NCI-H526 (cell line): Measurements from ENCODE around the gene GUCD1.

Experiments
- DNase-seq, 2 experiments: peaks; one replicate each; lab custom pipeline; 2025; lab: John Stamatoyannopoulos, UW

GUCD1 gene

DNA sequence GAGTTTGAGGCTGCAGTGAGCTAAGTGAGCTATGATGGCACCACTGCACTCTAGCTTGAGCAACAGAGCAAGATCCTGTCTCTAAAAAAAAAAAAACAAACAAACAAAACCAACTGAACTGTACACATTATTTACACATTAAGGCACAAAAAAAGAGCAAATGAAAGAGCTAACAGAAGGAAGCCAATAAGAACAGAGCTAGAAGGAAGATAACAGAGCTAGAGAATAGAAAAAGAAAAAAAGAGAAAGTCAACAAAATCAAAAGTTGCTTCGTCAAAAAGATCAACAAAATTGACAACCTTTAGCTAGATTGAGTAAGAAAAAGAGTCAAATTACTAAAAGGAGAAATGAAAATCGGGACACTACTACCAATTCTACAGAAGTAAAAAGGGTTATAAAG lies 25.0 kb downstream of the GUCD1 start:
- DNase-seq, result no peak

GRCh38 chr22:24526191-24526590 lies 28.7 kb downstream of the GUCD1 start:
- no peak for DNase-seq

- DNase-seq, result peak; percentile 12 to 66
Observed at GRCh38 chr22:24525416-24526037, 29.4 kb downstream of the GUCD1 start.

DNA sequence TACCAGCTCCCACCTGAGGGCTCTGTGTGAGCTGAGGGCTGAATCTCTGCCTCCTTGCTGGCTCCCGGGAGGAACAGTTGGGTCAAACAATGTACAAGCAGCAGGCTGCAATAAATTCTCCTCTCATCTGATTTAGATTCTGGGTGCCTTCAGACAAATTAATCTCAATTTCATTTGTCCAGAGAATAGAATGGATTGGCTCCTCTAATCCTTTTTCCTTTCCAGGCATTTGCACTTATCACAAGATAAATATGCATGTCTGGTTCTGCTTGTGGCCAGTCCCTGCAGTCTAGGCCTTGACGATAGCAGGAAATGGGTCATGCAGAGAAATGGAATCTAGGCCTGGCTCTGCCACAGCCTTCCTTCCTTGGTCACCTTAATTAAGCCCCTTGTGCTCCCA lies 31.1 kb downstream of the GUCD1 start:
- no peak for DNase-seq

GRCh38 chr22:24521791-24522245 lies 33.1 kb downstream of the GUCD1 start:
- peak; percentile 51 to 64 for DNase-seq

DNA sequence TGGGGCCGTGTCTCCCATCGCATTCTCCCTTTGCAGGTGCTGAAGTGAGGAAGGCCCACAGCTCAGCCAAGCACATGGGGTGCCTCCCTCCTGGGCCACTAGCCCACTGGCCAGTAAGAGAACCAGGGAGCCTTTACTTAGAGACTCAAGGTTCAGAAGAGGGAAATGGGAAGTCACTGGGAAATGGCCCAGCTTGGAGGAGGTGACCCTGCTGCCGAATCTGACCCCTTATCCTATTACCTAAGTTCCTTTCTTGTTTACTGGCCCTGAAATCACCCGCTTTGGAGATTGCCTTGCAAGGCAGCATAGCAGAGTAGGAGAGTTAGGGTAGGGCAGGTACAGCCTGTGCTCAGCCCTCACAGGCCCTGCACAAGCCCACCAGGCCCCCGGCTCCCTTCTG lies 35.4 kb downstream of the GUCD1 start:
- DNase-seq, result no peak

- no peak for DNase-seq
Observed at GRCh38 chr22:24518771-24519485, 36.0 kb downstream of the GUCD1 start.

- DNase-seq, result no peak
Observed at GRCh38 chr22:24518228-24518627, 36.7 kb downstream of the GUCD1 start.

- DNase-seq, result no peak
Observed at GRCh38 chr22:24517446-24517845, 37.5 kb downstream of the GUCD1 start.

DNA sequence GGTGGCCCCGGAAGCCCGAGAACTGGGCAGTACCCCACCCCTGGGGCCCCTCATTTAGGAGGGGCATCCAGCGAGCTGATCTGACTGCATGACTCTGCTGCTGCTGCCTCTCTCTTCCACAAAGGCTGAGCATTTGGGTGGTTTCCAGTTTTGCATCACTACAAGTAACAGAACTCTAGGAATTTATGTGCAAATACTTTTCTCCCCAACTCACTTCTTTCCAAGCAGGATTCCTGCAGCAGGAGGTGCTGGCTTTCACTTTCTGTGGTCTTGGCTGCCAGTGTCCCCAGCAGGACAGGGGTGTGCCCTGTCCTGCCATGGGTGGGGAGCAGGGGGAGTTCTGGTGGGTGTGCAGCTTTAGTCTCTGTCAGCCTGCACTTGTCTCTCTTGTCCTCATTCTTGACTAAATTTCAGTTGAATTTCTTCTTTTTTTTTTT lies 38.6 kb downstream of the GUCD1 start:
- no peak for DNase-seq

DNA sequence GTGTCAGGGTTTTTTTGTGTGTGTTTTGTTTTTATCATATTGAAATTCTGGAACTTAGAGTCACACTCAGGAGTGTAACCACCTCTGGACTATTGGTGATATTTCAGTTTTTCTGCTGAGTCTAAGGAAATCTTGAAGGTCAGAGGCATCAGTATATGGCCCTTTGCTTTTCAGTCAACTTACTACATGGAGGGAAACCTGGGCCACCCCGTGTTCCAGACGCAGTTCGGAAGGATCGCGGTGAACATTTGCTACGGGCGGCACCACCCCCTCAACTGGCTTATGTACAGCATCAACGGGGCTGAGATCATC lies 40.0 kb downstream of the GUCD1 start:
- DNase-seq, result no peak

- no peak for DNase-seq
Observed at GRCh38 chr22:24514241-24515026, 40.5 kb downstream of the GUCD1 start.

DNA sequence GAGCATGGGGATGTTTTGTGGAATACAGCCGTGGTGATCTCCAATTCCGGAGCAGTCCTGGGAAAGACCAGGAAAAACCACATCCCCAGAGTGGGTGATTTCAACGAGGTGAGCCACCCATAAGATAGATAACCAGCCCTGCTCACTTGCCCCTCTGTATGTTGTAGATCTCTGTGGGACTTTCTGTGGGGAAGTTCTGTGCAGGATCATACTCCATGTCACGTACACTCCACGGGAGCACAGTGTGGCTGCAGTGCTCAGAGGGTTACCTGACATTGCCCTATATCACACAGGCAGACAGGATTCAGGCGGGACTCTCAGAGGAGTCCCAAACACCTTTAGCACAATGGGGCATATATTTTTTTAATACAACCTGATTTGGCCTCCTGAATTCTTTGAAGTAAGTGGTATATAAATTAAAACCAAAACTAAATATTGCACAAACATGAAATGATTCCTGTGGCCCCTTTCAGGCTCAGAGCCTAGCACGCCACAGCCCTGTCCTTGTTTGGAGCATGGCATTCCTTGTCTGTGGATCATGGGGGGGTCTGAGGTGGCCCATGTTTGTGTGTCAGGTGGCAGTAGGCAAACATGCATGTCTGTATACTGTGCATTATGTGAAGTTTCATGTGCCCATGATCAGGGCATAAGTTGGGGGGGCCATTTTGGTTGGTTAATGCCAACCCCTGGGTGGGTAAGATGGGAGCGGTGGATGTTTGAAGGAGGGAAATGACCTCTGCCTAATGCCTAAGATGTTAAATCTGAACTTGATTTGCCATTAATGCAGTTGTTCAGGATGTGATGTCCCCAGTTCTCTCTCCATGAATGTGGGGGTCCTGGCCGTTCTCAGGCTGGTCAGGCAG lies 41.3 kb downstream of the GUCD1 start:
- no peak for DNase-seq

DNA sequence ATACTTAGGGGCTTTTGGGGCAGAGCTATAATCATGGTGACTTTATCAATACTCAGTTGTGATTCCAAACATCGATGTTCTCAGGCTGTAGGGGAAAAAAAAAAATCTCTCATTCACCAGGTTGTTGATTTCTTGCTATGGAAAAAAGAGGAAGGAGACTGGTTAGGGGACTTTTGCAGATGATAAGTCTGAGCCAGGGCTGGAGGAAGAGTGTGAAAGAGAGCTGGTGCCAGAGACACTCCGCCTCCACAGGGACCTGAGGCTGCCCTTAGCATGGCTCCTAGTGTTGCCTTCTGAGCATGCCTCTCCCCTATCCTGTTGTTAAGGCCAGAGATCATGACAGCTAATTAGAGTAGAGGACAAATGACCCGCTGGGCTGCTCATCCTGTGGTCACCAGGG lies 42.9 kb downstream of the GUCD1 start:
- no peak for DNase-seq

GRCh38 chr22:24510637-24511625 lies 44.0 kb downstream of the GUCD1 start:
- no peak for DNase-seq

- DNase-seq, result peak in 1 of 2 experiments; percentile 39
Observed at GRCh38 chr22:24507716-24508115, 47.2 kb downstream of the GUCD1 start.

- peak in 1 of 2 experiments; percentile 2 for DNase-seq
Observed at GRCh38 chr22:24506802-24507438, 48.0 kb downstream of the GUCD1 start.

DNA sequence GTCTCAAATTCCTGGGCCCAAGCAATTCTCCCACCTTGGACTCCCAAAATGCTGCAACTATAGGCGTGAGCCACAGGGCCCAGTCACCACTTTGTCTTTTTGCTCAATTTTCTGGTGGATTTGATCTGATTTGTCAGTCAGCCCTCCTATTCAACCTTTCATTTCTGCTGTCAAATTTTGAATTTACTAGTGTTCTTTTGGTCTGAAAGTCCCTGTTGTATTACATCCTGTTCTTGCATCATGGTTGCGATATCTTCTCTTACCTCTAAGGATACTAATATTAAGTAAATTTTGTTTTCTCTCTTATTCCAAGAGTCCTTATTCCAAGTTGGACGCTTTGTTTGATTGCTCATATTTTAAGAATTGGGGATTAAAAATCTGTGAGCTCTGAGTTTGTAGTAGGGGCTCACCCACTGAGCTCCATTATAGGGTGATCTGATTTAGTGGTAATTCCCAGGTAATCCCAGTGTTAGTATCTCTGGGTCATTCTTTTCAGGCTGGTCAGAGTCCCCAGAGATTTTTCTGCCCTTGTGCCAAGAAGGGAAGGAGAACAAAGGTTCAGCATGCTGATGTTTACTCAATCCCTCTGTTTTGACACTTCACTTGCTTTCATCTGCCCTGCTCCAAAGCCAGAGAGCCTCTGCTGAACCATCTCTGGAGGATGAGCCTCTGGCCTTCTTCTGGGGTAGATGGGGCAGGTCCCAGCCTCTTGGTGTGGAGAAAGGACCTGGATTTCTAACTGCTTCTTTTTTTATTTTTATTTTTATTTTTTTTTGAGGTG lies 49.8 kb downstream of the GUCD1 start:
- no peak for DNase-seq

DNA sequence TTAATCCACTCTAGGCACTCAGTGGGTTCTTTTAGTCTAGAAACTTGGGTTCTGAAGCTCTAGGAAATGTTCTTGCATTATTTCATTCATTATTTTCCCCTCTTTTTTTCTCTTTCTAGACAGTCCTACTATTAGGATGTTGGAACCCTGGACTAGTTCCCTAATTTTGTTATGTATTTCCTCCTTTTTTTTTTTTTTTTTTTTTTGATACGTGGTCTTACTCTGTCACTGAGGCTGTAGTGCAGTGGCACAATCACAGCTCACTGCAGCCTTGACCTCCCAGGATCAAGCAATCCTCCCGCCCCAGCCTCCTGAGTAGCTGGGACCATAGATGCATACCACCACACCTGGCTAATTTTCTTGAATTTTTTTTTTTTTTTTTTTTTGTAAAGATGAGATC lies 50.4 kb downstream of the GUCD1 start:
- no peak for DNase-seq
